Calu3 (cell line): ENCODE measurements around the gene SLC2A6. TPM values are rescaled to one million over a fixed set of nuclear protein-coding genes. Genes with fewer than 3 reads are reported as not detected.

Source experiments
- BruUV-seq: library from RNA; stranded (reverse); fragments of 400-500 nt; replicated peaks from 2 replicates; lab custom pipeline; 2021; lab: Mats Ljungman, UMichigan
- CTCF ChIA-PET: fragments of 300-600 bp; sonication (Branson Sonifier 250); formaldehyde crosslinking; loops from one replicate; lab custom pipeline; 2022; ENCODE audit warnings: antibody characterized with exemption; lab: Charles Lee
- DNase-seq: peaks from one replicate; pipeline ENCODE4 v3.0.0; 2022
- H3K27ac Mint-ChIP-seq: one replicate; pipeline ENCODE4 v1.8.0; 2022; ENCODE audit warnings: mixed read lengths; ENCODE audit not compliant: unreplicated experiment
- H3K27me3 Mint-ChIP-seq: one replicate; pipeline ENCODE4 v1.8.0; 2022; ENCODE audit warnings: mixed read lengths; ENCODE audit not compliant: unreplicated experiment
- H3K36me3 Mint-ChIP-seq: one replicate; pipeline ENCODE4 v1.8.0; 2022; ENCODE audit warnings: mild to moderate bottlenecking, moderate library complexity, mixed read lengths; ENCODE audit not compliant: insufficient read depth, unreplicated experiment
- H3K4me1 Mint-ChIP-seq: one replicate; pipeline ENCODE4 v1.8.0; 2022; ENCODE audit warnings: mild to moderate bottlenecking, low read depth, mixed read lengths; ENCODE audit not compliant: unreplicated experiment
- H3K4me3 Mint-ChIP-seq: one replicate; pipeline ENCODE4 v1.8.0; 2022; ENCODE audit warnings: mild to moderate bottlenecking, low read depth, moderate library complexity, mixed read lengths; ENCODE audit not compliant: unreplicated experiment
- H3K9me3 Mint-ChIP-seq: one replicate; pipeline ENCODE4 v1.8.0; 2022; ENCODE audit warnings: low read depth, mixed read lengths; ENCODE audit not compliant: unreplicated experiment
- CTCF ChIP-seq: fragments of 200-600 bp; IDR thresholded peaks from one replicate; pipeline ENCODE4 v1.8.0; 2022; ENCODE audit warnings: antibody characterized with exemption; ENCODE audit not compliant: unreplicated experiment
- intact Hi-C: fragments of 100-400 bp; cut with micrococcal nuclease; formaldehyde crosslinking; loops from one replicate; pipeline ENCODE4 v1.10.0; 2022; ENCODE audit not compliant: unreplicated experiment
- total RNA-seq: library from RNA; stranded (reverse); gene quantifications from 2 replicates; pipeline ENCODE4 v1.2.3, GENCODE V29; 2022

SLC2A6 gene
- total RNA-seq, 1 experiment from 2014 or later = 11.6 TPM

- no peak for DNase-seq
- CTCF ChIA-PET = interaction anchor here (0.6 kb wide), 1 partner anchor 753 kb away, joined by 5 read pairs; no protein-coding TSS in a partner anchor
- intact Hi-C loops = no loop called here
Observed at GRCh38 chr9:133492061-133493021, 13.4 kb upstream of the SLC2A6 start.

GRCh38 chr9:133491656-133491925, 12.7 kb upstream of the SLC2A6 start:
- H3K36me3 Mint-ChIP-seq = peaks cover 5% of the 10 kb centered on the region
- no TSS peak for BruUV-seq

More at GRCh38 chr9:133492061-133493021, 13.4 kb upstream of the SLC2A6 start:
- BruUV-seq = no TSS peak
- H3K9me3 Mint-ChIP-seq = no peaks in the 10 kb centered on the region
- no peak overlapping the region for H3K4me3 Mint-ChIP-seq
- H3K4me1 Mint-ChIP-seq = no peaks in the 10 kb centered on the region
- no peak overlapping the region for H3K27ac Mint-ChIP-seq
- H3K27me3 Mint-ChIP-seq = peaks cover 19% of the 10 kb centered on the region
- TF ChIP-seq CTCF = no peak
- H3K36me3 Mint-ChIP-seq = peaks cover 5% of the 10 kb centered on the region

DNA sequence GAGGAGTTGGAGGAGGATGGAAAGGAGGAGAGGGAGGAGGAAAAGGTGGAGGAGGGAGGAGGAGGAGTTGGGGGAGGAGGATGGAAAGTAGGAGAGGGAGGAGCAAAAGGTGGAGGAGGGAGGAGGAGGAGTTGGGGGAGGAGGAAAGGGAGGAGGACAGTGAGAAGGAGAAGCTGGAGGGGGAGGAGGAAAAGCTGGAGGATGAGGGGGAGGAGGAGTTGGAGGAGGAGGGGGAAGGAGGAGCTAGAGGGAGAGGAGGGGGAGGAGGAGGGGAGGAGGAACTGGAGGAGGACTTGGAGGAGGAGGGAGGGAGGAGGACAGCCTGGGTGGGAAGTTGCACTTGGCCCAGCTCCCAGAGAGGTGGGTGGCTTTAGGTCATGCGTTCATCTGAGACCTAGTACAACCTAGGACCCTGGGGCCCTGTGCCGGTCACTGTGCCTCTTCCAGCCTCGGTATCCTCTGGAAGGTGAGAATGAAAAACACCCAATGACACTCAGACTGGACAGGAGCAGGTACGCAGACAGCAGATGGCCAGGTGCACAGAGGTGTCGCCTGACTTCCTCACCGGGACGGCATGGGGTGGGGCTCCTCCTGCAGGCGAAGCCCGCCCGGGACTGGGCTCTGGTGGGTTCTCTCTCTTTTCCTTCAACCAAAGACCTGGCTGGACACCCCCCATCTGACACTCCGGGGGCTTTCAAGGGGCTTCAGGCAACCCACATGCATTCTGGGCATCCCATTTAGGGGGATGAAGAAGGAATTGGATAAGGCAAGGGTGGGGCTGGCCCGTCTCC, 12.2 kb upstream of the SLC2A6 start:
- H3K4me1 Mint-ChIP-seq = no peaks in the 10 kb centered on the region
- CTCF ChIA-PET = no interaction called here
- TF ChIP-seq CTCF = no peak
- H3K9me3 Mint-ChIP-seq = no peaks in the 10 kb centered on the region
- no TSS peak for BruUV-seq
- intact Hi-C loops = no loop called here
- peaks cover 5% of the 10 kb centered on the region for H3K36me3 Mint-ChIP-seq
- no peak overlapping the region for H3K27ac Mint-ChIP-seq
- H3K4me3 Mint-ChIP-seq = no peak overlapping the region
- peaks cover 18% of the 10 kb centered on the region for H3K27me3 Mint-ChIP-seq
- no peak for DNase-seq

More at GRCh38 chr9:133491656-133491925, 12.7 kb upstream of the SLC2A6 start:
- Mint-ChIP-seq H3K9me3 (no peaks in the 10 kb centered on the region), H3K4me1 (no peaks in the 10 kb centered on the region), H3K27me3 (peaks cover 18% of the 10 kb centered on the region), H3K4me3 (no peak overlapping the region), H3K27ac (no peak overlapping the region)
- CTCF ChIA-PET = interaction anchor here (0.6 kb wide), 1 partner anchor 752 kb away, joined by 5 read pairs; no protein-coding TSS in a partner anchor
- TF ChIP-seq CTCF = no peak
- no peak for DNase-seq
- intact Hi-C loops = no loop called here

DNA sequence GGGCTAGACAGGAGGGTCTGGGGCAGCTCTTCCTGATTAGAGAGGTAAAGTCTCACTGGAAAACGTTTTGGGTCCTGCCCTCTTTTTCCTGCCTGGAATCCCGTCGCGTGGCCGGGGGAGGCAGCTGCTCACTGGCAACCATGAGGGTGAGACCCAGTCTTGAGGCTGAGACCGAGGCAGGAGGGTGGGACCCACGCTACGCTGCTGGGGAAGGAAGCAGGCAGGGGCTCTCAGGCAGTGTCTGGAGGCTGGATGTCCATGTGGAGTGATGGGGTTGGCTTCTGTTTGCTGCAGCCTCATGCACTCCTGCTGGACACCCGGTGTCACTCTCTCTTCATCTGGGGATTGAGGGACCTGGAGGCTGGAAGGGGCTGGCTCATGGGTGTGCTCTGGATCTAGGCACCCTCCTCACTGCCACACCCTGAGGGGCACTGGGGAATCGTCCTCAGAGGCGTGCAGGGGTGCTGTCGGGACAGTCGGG, 11.3 kb upstream of the SLC2A6 start:
- Mint-ChIP-seq H3K4me1 (no peaks in the 10 kb centered on the region), H3K4me3 (no peak overlapping the region), H3K27ac (no peak overlapping the region), H3K36me3 (peaks cover 5% of the 10 kb centered on the region), H3K27me3 (peaks cover 18% of the 10 kb centered on the region), H3K9me3 (no peaks in the 10 kb centered on the region)
- TF ChIP-seq CTCF = no peak
- intact Hi-C loops = no loop called here
- CTCF ChIA-PET = no interaction called here
- BruUV-seq = no TSS peak
- no peak for DNase-seq
